ENCODE results near the gene DECR2. TPM values are rescaled to one million over a fixed set of nuclear protein-coding genes. Genes with fewer than 3 reads are reported as not detected.

Gene DECR2
- total and polyA plus RNA-seq, 2 of the 13 experiments (the other 11 are each of a cell fraction or from before 2014, with no cell fraction given): 36.3 to 44.6 TPM

GRCh38 chr16:370443-370842 is 31.2 kb upstream of the DECR2 start, which contains the start of gene MRPL28 (continued):
- TF ChIP-seq ELK4 (CRISPR knock-in tag; IDR thresholded peaks at IDR 0.05; ENCODE audit: borderline replicate concordance) (no peak), ZSCAN31 (CRISPR knock-in tag; IDR thresholded peaks at IDR 0.05; ENCODE audit: low read depth) (no peak), CBX5 (CRISPR knock-in tag; IDR thresholded peaks at IDR 0.05; ENCODE audit: borderline replicate concordance) (no peak), ZNF607 (CRISPR knock-in tag; IDR thresholded peaks at IDR 0.05; ENCODE audit: borderline replicate concordance) (no peak), SYNCRIP (IDR thresholded peaks at IDR 0.05; ENCODE audit: insufficient read depth, low read depth, low read length) (no peak), FOSL1 (CRISPR knock-in tag; IDR thresholded peaks at IDR 0.05; ENCODE audit: borderline replicate concordance) (no peak), ZNF441 (CRISPR knock-in tag; IDR thresholded peaks at IDR 0.05; ENCODE audit: borderline replicate concordance) (no peak), HMGXB3 (CRISPR knock-in tag; IDR thresholded peaks at IDR 0.05; ENCODE audit: borderline replicate concordance) (no peak), ZKSCAN1 (IDR thresholded peaks at IDR 0.05; ENCODE audit: low read length) (no peak), ZBTB4 (CRISPR knock-in tag; IDR thresholded peaks at IDR 0.05; ENCODE audit: borderline replicate concordance) (no peak), CREM (IDR thresholded peaks at IDR 0.05) (peak; percentile 32; the same call in 1 of the 2 replicates), CREM (CRISPR knock-in tag; IDR thresholded peaks at IDR 0.05) (no peak), ZNF296 (CRISPR knock-in tag; conservative IDR thresholded peaks at IDR 0.05) (no peak), ZHX1 (CRISPR knock-in tag; IDR thresholded peaks at IDR 0.05; ENCODE audit: low read depth) (no peak), REXO4 (CRISPR knock-in tag; IDR thresholded peaks at IDR 0.05; ENCODE audit: borderline replicate concordance) (no peak), ZNF430 (CRISPR knock-in tag; IDR thresholded peaks at IDR 0.05) (no peak), HOXA3 (CRISPR knock-in tag; IDR thresholded peaks at IDR 0.05) (peak; percentile 27; the same call in 1 of the 2 replicates), ZNF232 (CRISPR knock-in tag; IDR thresholded peaks at IDR 0.05; ENCODE audit: borderline replicate concordance) (no peak)

All from HepG2 (cell line).